Smooth muscle cell (in vitro differentiated cells): ENCODE data around the gene ITGAX. TPM values are rescaled to one million over a fixed set of nuclear protein-coding genes. Genes with fewer than 3 reads are reported as not detected.

ENCODE experiments used
- DNase-seq: peaks from one replicate; lab custom pipeline; 2025; ENCODE audit not compliant: unreplicated experiment; lab: John Stamatoyannopoulos, UW
- H2AFZ ChIP-seq: fragments of 200-600 bp; sonication (generic); 2 replicates; pipeline ENCODE4 v1.6.0; 2016; ENCODE audit warnings: antibody characterized with exemption, low read depth, mild to moderate bottlenecking
- H3F3A ChIP-seq: fragments of 200-600 bp; sonication (generic); 2 replicates; pipeline ENCODE4 v1.6.0; 2017; ENCODE audit warnings: antibody characterized with exemption, low read depth
- H3K27ac ChIP-seq: fragments of 200-600 bp; sonication (generic); 2 replicates; pipeline ENCODE4 v1.5.1; 2016; ENCODE audit warnings: low read depth, mild to moderate bottlenecking
- H3K27me3 ChIP-seq: fragments of 200-600 bp; sonication (generic); 2 replicates; pipeline ENCODE4 v1.6.1; 2016; ENCODE audit warnings: low read depth, mild to moderate bottlenecking
- H3K36me3 ChIP-seq: fragments of 200-600 bp; sonication (generic); 2 replicates; pipeline ENCODE4 v1.5.1; 2016; ENCODE audit warnings: low read depth
- H3K4me1 ChIP-seq: fragments of 200-600 bp; sonication (generic); 2 replicates; pipeline ENCODE4 v1.5.1; 2016; ENCODE audit warnings: low read depth
- H3K4me2 ChIP-seq: fragments of 200-600 bp; sonication (generic); 2 replicates; pipeline ENCODE4 v1.6.0; 2016; ENCODE audit warnings: mild to moderate bottlenecking
- H3K4me3 ChIP-seq: fragments of 200-600 bp; sonication (generic); 2 replicates; pipeline ENCODE4 v1.5.1; 2016; ENCODE audit warnings: mild to moderate bottlenecking
- H3K79me2 ChIP-seq: fragments of 200-600 bp; sonication (generic); 2 replicates; pipeline ENCODE4 v1.6.0; 2016; ENCODE audit warnings: low read depth, mild to moderate bottlenecking
- H3K9ac ChIP-seq: fragments of 200-600 bp; sonication (generic); 2 replicates; pipeline ENCODE4 v1.6.0; 2016; ENCODE audit warnings: low read depth
- H3K9me3 ChIP-seq: fragments of 200-600 bp; sonication (generic); replicated peaks from 2 replicates; pipeline ENCODE4 v1.5.1; 2016; ENCODE audit warnings: low read depth
- H4K20me1 ChIP-seq: fragments of 200-600 bp; sonication (generic); 2 replicates; pipeline ENCODE4 v1.6.0; 2016; ENCODE audit warnings: low read depth
- CTCF ChIP-seq: fragments of 200-600 bp; sonication (generic); IDR thresholded peaks from 2 replicates; pipeline ENCODE4 v1.5.1; 2017; ENCODE audit warnings: borderline replicate concordance, mild to moderate bottlenecking, antibody characterized with exemption; ENCODE audit not compliant: insufficient read depth, poor library complexity, severe bottlenecking
- WGBS: methylation state at CpG from one replicate; pipeline ENCODE4 v1.1.7; 2016; ENCODE audit warnings: low lambda C conversion rate; 5-methylcytosine and 5-hydroxymethylcytosine counted together
- polyA plus RNA-seq: library from polyadenylated mRNA; unstranded; fragments of >200 nt; fragmentation: Nextera tagmentation; extraction: Ambion mirVana; gene quantifications from 2 replicates; pipeline ENCODE4 v1.2.1, GENCODE V29; 2016
- total RNA-seq: library from RNA; depleted of rRNA; stranded (reverse); fragments of >200 nt; gene quantifications from 2 replicates; pipeline ENCODE4 v1.2.3, GENCODE V29; 2014

The ITGAX gene
- total and polyA plus RNA-seq, 2 experiments from 2014 or later, result 0.31 TPM; not detected in 1

GRCh38 chr16:31323959-31324629 lies 30.9 kb upstream of the ITGAX start:
- Histone ChIP-seq H3K4me2 (no peak overlapping the region), H3K27ac (no peak overlapping the region), H3K9me3 (no peaks in the 10 kb centered on the region), H3F3A (no peaks in the 10 kb centered on the region), H3K27me3 (no peaks in the 10 kb centered on the region), H3K79me2 (no peaks in the 10 kb centered on the region), H3K4me1 (no peaks in the 10 kb centered on the region), H3K36me3 (no peaks in the 10 kb centered on the region), H2AFZ (no peak overlapping the region), H4K20me1 (no peaks in the 10 kb centered on the region), H3K4me3 (no peak overlapping the region), H3K9ac (no peak overlapping the region)
- no peak for TF ChIP-seq CTCF
- 93% methylated on average over 10 of the region's 10 CpGs for WGBS
- no peak for DNase-seq

- Histone ChIP-seq H3K27me3 (peaks cover 5% of the 10 kb centered on the region), H3K4me1 (no peaks in the 10 kb centered on the region), H3K9ac (no peak overlapping the region), H3K79me2 (no peaks in the 10 kb centered on the region), H3K9me3 (no peaks in the 10 kb centered on the region), H3F3A (no peaks in the 10 kb centered on the region), H2AFZ (no peak overlapping the region), H3K27ac (no peak overlapping the region), H3K36me3 (no peaks in the 10 kb centered on the region), H3K4me2 (no peak overlapping the region), H4K20me1 (no peaks in the 10 kb centered on the region), H3K4me3 (no peak overlapping the region)
- no peak for TF ChIP-seq CTCF
- DNase-seq, result no peak
- WGBS, result 84% methylated on average over 16 of the region's 16 CpGs
Measured at GRCh38 chr16:31325171-31325570, 29.8 kb upstream of the ITGAX start.

DNA sequence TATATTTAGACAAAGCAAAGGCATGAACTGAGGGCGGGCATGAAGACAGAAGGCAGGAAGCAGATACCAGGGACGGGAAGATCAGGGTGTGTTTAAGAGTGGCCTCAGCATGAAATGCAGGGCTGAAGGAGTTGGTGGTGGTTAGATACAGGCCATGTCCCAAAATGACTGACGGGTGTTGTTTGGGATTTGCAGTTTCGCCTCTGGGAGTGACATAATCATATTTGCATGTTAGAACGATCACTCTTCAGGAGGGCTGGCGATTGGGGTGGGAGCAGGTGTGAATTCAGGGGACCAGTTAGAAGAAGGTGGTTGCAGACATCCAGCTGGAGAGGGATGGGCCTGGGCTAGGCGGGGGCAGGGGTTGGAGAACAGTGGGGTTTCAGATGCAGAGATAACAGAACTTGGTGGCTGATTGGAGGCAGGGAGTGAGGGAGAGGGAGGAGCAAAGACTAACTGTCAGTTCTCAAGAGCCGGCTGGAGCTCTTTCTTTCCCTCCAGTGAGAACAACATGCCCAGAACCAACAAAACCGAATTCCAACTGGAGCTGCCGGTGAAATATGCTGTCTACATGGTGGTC lies 27.2 kb upstream of the ITGAX start:
- 72% methylated on average over 10 of the region's 10 CpGs for WGBS
- H3K27ac ChIP-seq, result no peak overlapping the region
- no peaks in the 10 kb centered on the region for H3K36me3 ChIP-seq
- H3K9me3 ChIP-seq, result no peaks in the 10 kb centered on the region
- no peak overlapping the region for H3K9ac ChIP-seq
- no peak overlapping the region for H3K4me3 ChIP-seq
- DNase-seq, result no peak
- no peaks in the 10 kb centered on the region for H4K20me1 ChIP-seq
- H2AFZ ChIP-seq, result no peak overlapping the region
- no peaks in the 10 kb centered on the region for H3F3A ChIP-seq
- H3K79me2 ChIP-seq, result no peaks in the 10 kb centered on the region
- H3K4me1 ChIP-seq, result no peaks in the 10 kb centered on the region
- no peak overlapping the region for H3K4me2 ChIP-seq
- TF ChIP-seq CTCF, result no peak
- peaks cover 27% of the 10 kb centered on the region for H3K27me3 ChIP-seq
